OCI-LY1 (cell line): ENCODE measurements around the gene USP43.

Experiments
- H2AFZ ChIP-seq: fragments of 200-600 bp; sonication (generic), shearing (Covaris generic); 2 replicates; pipeline ENCODE4 v1.6.0; 2014; ENCODE audit warnings: antibody characterized with exemption, mild to moderate bottlenecking, low read length
- H3F3A ChIP-seq: fragments of 200-600 bp; sonication (generic), shearing (Covaris generic); 2 replicates; pipeline ENCODE4 v1.6.0; 2014; ENCODE audit warnings: mild to moderate bottlenecking, antibody characterized with exemption, low read length, moderate library complexity; ENCODE audit not compliant: insufficient read depth
- H3K27ac ChIP-seq: fragments of 200-600 bp; sonication (generic); 2 replicates; pipeline ENCODE4 v1.5.1; 2014; ENCODE audit warnings: low read length, mixed run types, mild to moderate bottlenecking, low read depth; ENCODE audit not compliant: poor library complexity, severe bottlenecking
- H3K27me3 ChIP-seq: fragments of 200-600 bp; sonication (generic); 2 replicates; pipeline ENCODE4 v1.6.0; 2014; ENCODE audit warnings: antibody characterized with exemption, mild to moderate bottlenecking, low read length, moderate library complexity; ENCODE audit not compliant: insufficient read depth
- H3K36me3 ChIP-seq: fragments of 200-600 bp; sonication (generic); 2 replicates; pipeline ENCODE4 v1.6.1; 2014; ENCODE audit warnings: mild to moderate bottlenecking, antibody characterized with exemption, low read length, moderate library complexity, mixed read lengths; ENCODE audit not compliant: insufficient read depth
- H3K4me1 ChIP-seq: fragments of 200-600 bp; sonication (generic); 2 replicates; pipeline ENCODE4 v1.5.1; 2014; ENCODE audit warnings: mild to moderate bottlenecking, low read length, moderate library complexity; ENCODE audit not compliant: insufficient read depth, severe bottlenecking
- H3K4me2 ChIP-seq: fragments of 200-600 bp; sonication (generic), shearing (Covaris generic); 2 replicates; pipeline ENCODE4 v1.6.1; 2014; ENCODE audit warnings: low read length
- H3K4me3 ChIP-seq: fragments of 200-600 bp; sonication (generic); 2 replicates; pipeline ENCODE4 v1.5.1; 2014; ENCODE audit warnings: low read length, low read depth, mild to moderate bottlenecking, mixed read lengths; ENCODE audit not compliant: poor library complexity, severe bottlenecking
- H3K79me2 ChIP-seq: fragments of 200-600 bp; shearing (Covaris generic); 2 replicates; pipeline ENCODE4 v1.6.1; 2016; ENCODE audit warnings: mixed run types, low read length, mixed read lengths; ENCODE audit not compliant: insufficient read depth
- H3K9ac ChIP-seq: fragments of 200-600 bp; sonication (generic), shearing (Covaris generic); 2 replicates; pipeline ENCODE4 v1.6.1; 2014; ENCODE audit warnings: mild to moderate bottlenecking, low read length, mixed read lengths
- H3K9me2 ChIP-seq: fragments of 200-600 bp; sonication (generic), shearing (Covaris generic); 2 replicates; pipeline ENCODE4 v1.6.1; 2014; ENCODE audit warnings: low read depth, mild to moderate bottlenecking, low read length, mixed read lengths
- H3K9me3 ChIP-seq: fragments of 200-600 bp; shearing (Covaris generic); 2 replicates; pipeline ENCODE4 v1.6.1; 2014; ENCODE audit warnings: low read length, mixed read lengths
- H4K20me1 ChIP-seq: fragments of 200-600 bp; sonication (generic), shearing (Covaris generic); 2 replicates; pipeline ENCODE4 v1.6.0; 2016; ENCODE audit warnings: mild to moderate bottlenecking, low read length; ENCODE audit not compliant: insufficient read depth
- CTCF ChIP-seq: fragments of 200-600 bp; sonication (generic), shearing (Covaris generic); IDR thresholded peaks from 2 replicates; pipeline ENCODE4 v1.5.1; 2017; ENCODE audit warnings: mild to moderate bottlenecking, antibody characterized with exemption, low read length, moderate library complexity, mixed read lengths
- EZH2 ChIP-seq: fragments of 200-600 bp; sonication (generic), shearing (Covaris generic); IDR thresholded peaks from 2 replicates; pipeline ENCODE4 v1.8.0; 2017; ENCODE audit warnings: borderline replicate concordance, mixed run types, mild to moderate bottlenecking, antibody characterized with exemption, low read length, moderate library complexity, mixed read lengths

Gene USP43

GRCh38 chr17:9772658-9773057, 127.3 kb downstream of the USP43 start:
- peaks cover 5% of the 10 kb centered on the region; the same call in 1 of the 2 replicates for H3K27me3 ChIP-seq
- H3K4me1 ChIP-seq: no peaks in the 10 kb centered on the region
- no peak overlapping the region for H3K27ac ChIP-seq
- no peak overlapping the region for H2AFZ ChIP-seq
- no peaks in the 10 kb centered on the region for H3K36me3 ChIP-seq
- H3K4me2 ChIP-seq: no peak overlapping the region
- no peaks in the 10 kb centered on the region for H3F3A ChIP-seq
- no peak overlapping the region for H3K9ac ChIP-seq
- no peaks in the 10 kb centered on the region for H4K20me1 ChIP-seq
- H3K9me2 ChIP-seq: no peaks in the 10 kb centered on the region
- TF ChIP-seq EZH2 (no peak), CTCF (no peak)
- no peaks in the 10 kb centered on the region for H3K79me2 ChIP-seq
- no peaks in the 10 kb centered on the region for H3K9me3 ChIP-seq
- no peak overlapping the region for H3K4me3 ChIP-seq

DNA sequence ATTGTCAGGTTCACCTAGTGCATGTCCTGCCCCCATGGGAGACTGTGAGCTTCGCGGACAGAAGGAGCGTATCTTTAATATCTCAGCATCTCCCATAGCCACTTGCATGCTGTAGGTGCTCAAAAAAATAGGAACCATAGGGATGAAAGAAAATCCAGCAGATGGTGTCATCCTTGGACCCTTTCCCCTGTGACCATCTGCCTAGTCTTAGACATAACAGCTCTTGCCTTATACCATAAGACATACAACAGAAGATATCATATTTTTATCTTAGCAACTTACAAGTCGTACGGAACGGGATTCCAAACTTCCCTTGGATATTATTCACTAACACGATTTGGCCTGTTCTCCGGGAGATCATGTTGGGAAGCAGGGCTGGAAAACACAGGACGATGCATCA, 131.6 kb downstream of the USP43 start:
- no peaks in the 10 kb centered on the region for H3K36me3 ChIP-seq
- H3K4me3 ChIP-seq: no peak overlapping the region
- TF ChIP-seq EZH2 (no peak), CTCF (no peak)
- peaks cover 5% of the 10 kb centered on the region; the same call in 1 of the 2 replicates for H3K27me3 ChIP-seq
- no peak overlapping the region for H3K9ac ChIP-seq
- H3K9me2 ChIP-seq: no peaks in the 10 kb centered on the region
- H3K79me2 ChIP-seq: no peaks in the 10 kb centered on the region
- H2AFZ ChIP-seq: no peak overlapping the region
- H3K4me2 ChIP-seq: no peak overlapping the region
- no peaks in the 10 kb centered on the region for H4K20me1 ChIP-seq
- no peak overlapping the region for H3K27ac ChIP-seq
- H3K4me1 ChIP-seq: no peaks in the 10 kb centered on the region
- no peaks in the 10 kb centered on the region for H3K9me3 ChIP-seq
- H3F3A ChIP-seq: no peaks in the 10 kb centered on the region
